Caco-2 (cell line): ENCODE data around the gene ANK2. TPM values are rescaled to one million over a fixed set of nuclear protein-coding genes. Genes with fewer than 3 reads are reported as not detected.

Experiments
- BruUV-seq: library from RNA; stranded (reverse); fragments of 400-500 nt; replicated peaks from 2 replicates; lab custom pipeline; 2021; lab: Mats Ljungman, UMichigan
- CTCF ChIA-PET: fragments of 300-600 bp; sonication (Branson Sonifier 250); formaldehyde crosslinking; loops from one replicate; lab custom pipeline; 2022; ENCODE audit warnings: antibody characterized with exemption; lab: Charles Lee
- POLR2A ChIA-PET: fragments of 300-600 bp; sonication (Branson Sonifier 250); formaldehyde crosslinking; loops from one replicate; lab custom pipeline; 2022; ENCODE audit warnings: antibody characterized with exemption; lab: Charles Lee
- DNase-seq, 2 experiments: peaks; one replicate each; pipeline versions ENCODE4 v3.0.0 to v3.0.0-alpha.2; 2020 to 2022
- H3K27me3 ChIP-seq: replicated peaks from 2 replicates; pipeline ENCODE4 v1.6.0; 2011; ENCODE audit warnings: low read length; ENCODE audit not compliant: control insufficient read depth, insufficient read depth
- H3K36me3 ChIP-seq: 2 replicates; pipeline ENCODE4 v1.5.1; 2011; ENCODE audit warnings: low read length; ENCODE audit not compliant: control insufficient read depth, insufficient read depth
- H3K4me1 ChIP-seq: fragments of 250-450 bp; sonication (Bioruptor Pico); 2 replicates; pipeline ENCODE4 v1.5.1; 2020; ENCODE audit warnings: mild to moderate bottlenecking
- H3K4me3 ChIP-seq: 2 replicates; pipeline ENCODE4 v1.5.1; 2011; ENCODE audit warnings: low read depth, mild to moderate bottlenecking, control low read depth, low read length
- H3K9me3 ChIP-seq: fragments of 250-450 bp; sonication (Bioruptor Pico); 2 replicates; pipeline ENCODE4 v1.5.1; 2020; ENCODE audit warnings: mild to moderate bottlenecking, moderate library complexity
- H3K27ac Mint-ChIP-seq: one replicate; pipeline ENCODE4 v1.8.0; 2022; ENCODE audit warnings: mixed read lengths; ENCODE audit not compliant: unreplicated experiment
- H3K27me3 Mint-ChIP-seq: one replicate; pipeline ENCODE4 v1.8.0; 2022; ENCODE audit warnings: mixed read lengths; ENCODE audit not compliant: insufficient read depth, unreplicated experiment
- H3K36me3 Mint-ChIP-seq: one replicate; pipeline ENCODE4 v1.8.0; 2022; ENCODE audit warnings: mild to moderate bottlenecking, mixed read lengths; ENCODE audit not compliant: insufficient read depth, unreplicated experiment
- H3K4me1 Mint-ChIP-seq: one replicate; pipeline ENCODE4 v1.8.0; 2022; ENCODE audit warnings: low read depth, mixed read lengths; ENCODE audit not compliant: unreplicated experiment
- H3K4me3 Mint-ChIP-seq: one replicate; pipeline ENCODE4 v1.8.0; 2022; ENCODE audit warnings: mild to moderate bottlenecking, moderate library complexity, mixed read lengths; ENCODE audit not compliant: unreplicated experiment
- H3K9me3 Mint-ChIP-seq: one replicate; pipeline ENCODE4 v1.8.0; 2022; ENCODE audit warnings: mixed read lengths; ENCODE audit not compliant: unreplicated experiment
- intact Hi-C: fragments of 100-400 bp; cut with micrococcal nuclease; formaldehyde crosslinking; loops from one replicate; pipeline ENCODE4 v1.10.0; 2022; ENCODE audit not compliant: unreplicated experiment
- total RNA-seq: library from RNA; stranded (reverse); gene quantifications from 2 replicates; pipeline ENCODE4 v1.2.3, GENCODE V29; 2022
- TF ChIP-seq, protein P1 (sequence below), 2 experiments: fragments of 200-600 bp in 1 of 2; IDR thresholded peaks; 1 replicate in 1 of 2; 2 replicates in 1 of 2; pipeline versions ENCODE4 v1.5.1 to v1.8.0; 2011 to 2022; ENCODE audit warnings: antibody characterized with exemption in 1 of 2, control low read depth in 1 of 2, inconsistent platforms in 1 of 2, low read depth in 1 of 2, low read length in 1 of 2, mild to moderate bottlenecking in 1 of 2, moderate library complexity in 1 of 2; ENCODE audit not compliant: insufficient read depth in 1 of 2, severe bottlenecking in 1 of 2, unreplicated experiment in 1 of 2

ANK2 gene
- total RNA-seq, 1 experiment from 2014 or later = 26.3 TPM

DNA sequence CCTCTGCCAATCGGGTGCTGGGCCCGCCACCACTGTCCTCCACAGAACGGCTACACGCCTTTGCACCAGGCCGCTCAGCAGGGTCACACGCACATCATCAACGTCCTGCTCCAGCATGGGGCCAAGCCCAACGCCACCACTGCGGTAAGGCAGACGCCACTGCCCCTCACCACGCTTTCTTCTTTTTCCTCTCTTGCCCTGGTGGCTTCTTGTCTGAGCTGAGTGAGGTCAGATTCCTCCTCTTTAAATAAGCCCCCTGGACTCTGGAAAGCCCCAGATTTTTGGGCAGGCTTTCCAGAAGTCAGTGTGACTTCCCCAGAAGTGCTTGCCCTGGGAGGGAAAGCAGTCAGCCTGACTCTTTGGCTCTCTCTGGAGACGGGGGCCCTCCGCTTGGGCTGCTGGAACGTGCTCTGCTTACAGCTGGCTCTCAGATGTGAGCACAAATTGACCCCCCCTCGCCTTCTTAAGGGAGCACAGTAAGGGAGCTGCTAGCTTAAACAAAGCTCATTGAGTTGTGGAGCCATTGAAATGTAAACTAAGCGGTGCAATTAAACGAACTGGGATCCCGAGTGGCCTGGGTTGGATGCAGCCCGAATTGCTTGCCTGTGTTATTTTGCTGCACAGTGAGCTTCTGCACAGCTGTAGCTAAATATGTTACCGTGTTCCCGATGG lies 243.1 kb downstream of the ANK2 start:
- intact Hi-C loops = no loop called here
- no peaks in the 10 kb centered on the region for H3K9me3 ChIP-seq
- Mint-ChIP-seq H3K27me3 (no peaks in the 10 kb centered on the region), H3K36me3 (no peaks in the 10 kb centered on the region), H3K9me3 (no peaks in the 10 kb centered on the region), H3K4me3 (no peak overlapping the region), H3K27ac (no peak overlapping the region), H3K4me1 (no peaks in the 10 kb centered on the region)
- no peak for DNase-seq
- ChIA-PET CTCF (no interaction called here), POLR2A (no interaction called here)
- BruUV-seq = no TSS peak
- H3K27me3 ChIP-seq = no peaks in the 10 kb centered on the region
- no peak overlapping the region for H3K4me3 ChIP-seq
- TF ChIP-seq, protein P1, sequence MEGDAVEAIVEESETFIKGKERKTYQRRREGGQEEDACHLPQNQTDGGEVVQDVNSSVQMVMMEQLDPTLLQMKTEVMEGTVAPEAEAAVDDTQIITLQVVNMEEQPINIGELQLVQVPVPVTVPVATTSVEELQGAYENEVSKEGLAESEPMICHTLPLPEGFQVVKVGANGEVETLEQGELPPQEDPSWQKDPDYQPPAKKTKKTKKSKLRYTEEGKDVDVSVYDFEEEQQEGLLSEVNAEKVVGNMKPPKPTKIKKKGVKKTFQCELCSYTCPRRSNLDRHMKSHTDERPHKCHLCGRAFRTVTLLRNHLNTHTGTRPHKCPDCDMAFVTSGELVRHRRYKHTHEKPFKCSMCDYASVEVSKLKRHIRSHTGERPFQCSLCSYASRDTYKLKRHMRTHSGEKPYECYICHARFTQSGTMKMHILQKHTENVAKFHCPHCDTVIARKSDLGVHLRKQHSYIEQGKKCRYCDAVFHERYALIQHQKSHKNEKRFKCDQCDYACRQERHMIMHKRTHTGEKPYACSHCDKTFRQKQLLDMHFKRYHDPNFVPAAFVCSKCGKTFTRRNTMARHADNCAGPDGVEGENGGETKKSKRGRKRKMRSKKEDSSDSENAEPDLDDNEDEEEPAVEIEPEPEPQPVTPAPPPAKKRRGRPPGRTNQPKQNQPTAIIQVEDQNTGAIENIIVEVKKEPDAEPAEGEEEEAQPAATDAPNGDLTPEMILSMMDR (IDR thresholded peaks at IDR 0.05; ENCODE audit: insufficient read depth in 1 of 2, low read depth in 1 of 2, low read length in 1 of 2, severe bottlenecking in 1 of 2, unreplicated experiment in 1 of 2) = no peak
- H3K36me3 ChIP-seq = no peaks in the 10 kb centered on the region
- no peaks in the 10 kb centered on the region for H3K4me1 ChIP-seq

DNA sequence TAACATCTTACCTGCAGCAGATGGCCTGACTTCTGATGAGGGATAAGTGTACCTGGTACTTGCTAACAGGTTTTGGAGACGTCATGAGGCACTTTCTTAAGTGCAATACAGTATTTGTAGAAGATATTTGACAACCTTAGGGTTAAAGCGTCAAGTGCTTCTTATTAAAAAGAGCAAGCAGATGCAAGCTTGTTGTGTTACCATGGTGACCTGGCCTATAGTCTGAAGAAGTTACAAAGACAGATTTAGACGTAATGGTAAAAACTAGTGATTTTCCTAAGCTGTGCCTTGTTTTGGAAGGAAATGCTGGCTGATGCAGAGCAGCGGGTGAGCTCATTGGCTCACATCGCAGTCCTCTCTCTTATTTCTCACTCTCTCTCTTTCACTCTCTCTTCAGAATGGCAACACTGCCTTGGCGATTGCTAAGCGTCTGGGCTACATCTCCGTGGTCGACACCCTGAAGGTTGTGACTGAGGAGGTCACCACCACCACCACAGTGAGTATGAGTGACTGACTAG lies 243.6 kb downstream of the ANK2 start:
- H3K27me3 Mint-ChIP-seq = no peaks in the 10 kb centered on the region
- Histone ChIP-seq H3K9me3 (no peaks in the 10 kb centered on the region), H3K4me3 (no peak overlapping the region), H3K4me1 (no peaks in the 10 kb centered on the region), H3K36me3 (no peaks in the 10 kb centered on the region), H3K27me3 (no peaks in the 10 kb centered on the region)
- no peaks in the 10 kb centered on the region for H3K9me3 Mint-ChIP-seq
- CTCF ChIA-PET = no interaction called here
- no peak for DNase-seq
- H3K27ac Mint-ChIP-seq = no peak overlapping the region
- no peak overlapping the region for H3K4me3 Mint-ChIP-seq
- POLR2A ChIA-PET = no interaction called here
- no TSS peak for BruUV-seq
- no peaks in the 10 kb centered on the region for H3K36me3 Mint-ChIP-seq
- H3K4me1 Mint-ChIP-seq = no peaks in the 10 kb centered on the region
- intact Hi-C loops = no loop called here
- TF ChIP-seq, protein P1 (IDR thresholded peaks at IDR 0.05; ENCODE audit: insufficient read depth in 1 of 2, low read depth in 1 of 2, low read length in 1 of 2, severe bottlenecking in 1 of 2, unreplicated experiment in 1 of 2) = no peak

DNA sequence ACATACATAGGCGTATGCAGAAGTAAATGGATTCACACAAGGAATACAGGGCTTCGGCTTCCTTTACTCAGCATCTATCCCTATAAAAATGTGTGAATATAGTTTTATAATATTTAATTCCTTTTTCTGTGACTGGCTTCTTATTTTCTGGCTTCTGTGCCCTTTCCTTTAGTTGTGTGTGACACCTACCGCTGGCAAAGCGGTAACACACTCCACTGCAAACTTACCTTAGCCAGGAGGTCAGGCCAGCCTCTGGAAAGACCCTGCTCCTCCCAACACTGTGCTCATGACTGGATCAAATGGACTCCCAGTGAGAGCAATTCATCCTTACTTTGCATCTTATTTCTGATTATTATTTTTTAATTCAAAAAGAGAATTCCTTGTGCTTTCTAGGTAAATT lies 244.2 kb downstream of the ANK2 start:
- Mint-ChIP-seq H3K27ac (no peak overlapping the region), H3K27me3 (no peaks in the 10 kb centered on the region)
- no TSS peak for BruUV-seq

More for the DNA sequence above, 244.2 kb downstream of the ANK2 start:
- ChIA-PET POLR2A (no interaction called here), CTCF (no interaction called here)
- Histone ChIP-seq H3K4me3 (no peak overlapping the region), H3K4me1 (no peaks in the 10 kb centered on the region), H3K36me3 (no peaks in the 10 kb centered on the region), H3K9me3 (no peaks in the 10 kb centered on the region), H3K27me3 (no peaks in the 10 kb centered on the region)
- no peak for DNase-seq
- no peaks in the 10 kb centered on the region for H3K36me3 Mint-ChIP-seq
- no peak overlapping the region for H3K4me3 Mint-ChIP-seq
- intact Hi-C loops = no loop called here
- TF ChIP-seq, protein P1 (IDR thresholded peaks at IDR 0.05; ENCODE audit: insufficient read depth in 1 of 2, low read depth in 1 of 2, low read length in 1 of 2, severe bottlenecking in 1 of 2, unreplicated experiment in 1 of 2) = no peak
- H3K4me1 Mint-ChIP-seq = no peaks in the 10 kb centered on the region
- no peaks in the 10 kb centered on the region for H3K9me3 Mint-ChIP-seq
